ENCODE results near the gene BSN.

The BSN gene

GRCh38 chr3:49650177-49650576 lies 95.9 kb downstream of the BSN start:
- DNase-seq (ENCODE audit: low read depth, low spot score): no peak
- no peak overlapping the region for H3K27ac ChIP-seq

- DNase-seq (ENCODE audit: low read depth, low spot score): no peak
- no peak overlapping the region for H3K27ac ChIP-seq
Observed at GRCh38 chr3:49650637-49651036, 96.4 kb downstream of the BSN start.

- no peak for DNase-seq (ENCODE audit: low read depth, low spot score)
- no peak overlapping the region for H3K27ac ChIP-seq
Observed at GRCh38 chr3:49652218-49652902, 98.1 kb downstream of the BSN start.

- H3K27ac ChIP-seq: no peak overlapping the region
- DNase-seq (ENCODE audit: low read depth, low spot score): no peak
Observed at GRCh38 chr3:49652903-49653415, 98.7 kb downstream of the BSN start.

- no peak for DNase-seq (ENCODE audit: low read depth, low spot score)
- no peak overlapping the region for H3K27ac ChIP-seq
Observed at GRCh38 chr3:49653621-49654020, 99.3 kb downstream of the BSN start.

- H3K27ac ChIP-seq: no peak overlapping the region
- DNase-seq (ENCODE audit: low read depth, low spot score): no peak
Observed at GRCh38 chr3:49654176-49654825, 100.0 kb downstream of the BSN start.

- H3K27ac ChIP-seq: no peak overlapping the region
- no peak for DNase-seq (ENCODE audit: low read depth, low spot score)
Observed at GRCh38 chr3:49654955-49655556, 100.8 kb downstream of the BSN start.

GRCh38 chr3:49655731-49656285 lies 101.5 kb downstream of the BSN start:
- DNase-seq (ENCODE audit: low read depth, low spot score): no peak
- H3K27ac ChIP-seq: no peak overlapping the region

- no peak overlapping the region for H3K27ac ChIP-seq
- no peak for DNase-seq (ENCODE audit: low read depth, low spot score)
Observed at GRCh38 chr3:49656541-49657112, 102.3 kb downstream of the BSN start.

- DNase-seq (ENCODE audit: low read depth, low spot score): no peak
- H3K27ac ChIP-seq: no peak overlapping the region
Observed at GRCh38 chr3:49657208-49657915, 103.1 kb downstream of the BSN start.

GRCh38 chr3:49658711-49659110 lies 104.4 kb downstream of the BSN start:
- no peak overlapping the region for H3K27ac ChIP-seq
- DNase-seq (ENCODE audit: low read depth, low spot score): no peak

- H3K27ac ChIP-seq: no peak overlapping the region
- DNase-seq (ENCODE audit: low read depth, low spot score): no peak
Observed at GRCh38 chr3:49659756-49660155, 105.5 kb downstream of the BSN start.

GRCh38 chr3:49661281-49661680 lies 107.0 kb downstream of the BSN start:
- no peak overlapping the region for H3K27ac ChIP-seq
- DNase-seq (ENCODE audit: low read depth, low spot score): no peak

- no peak for DNase-seq (ENCODE audit: low read depth, low spot score)
Observed at GRCh38 chr3:49662021-49662420, 107.7 kb downstream of the BSN start.

GRCh38 chr3:49662720-49663413 lies 108.6 kb downstream of the BSN start:
- H3K27ac ChIP-seq: no peak overlapping the region

More at GRCh38 chr3:49662021-49662420, 107.7 kb downstream of the BSN start:
- H3K27ac ChIP-seq: no peak overlapping the region

GRCh38 chr3:49663831-49664230 lies 109.6 kb downstream of the BSN start:
- H3K27ac ChIP-seq: no peak overlapping the region
- no peak for DNase-seq (ENCODE audit: low read depth, low spot score)

More at GRCh38 chr3:49662720-49663413, 108.6 kb downstream of the BSN start:
- DNase-seq (ENCODE audit: low read depth, low spot score): no peak

- no peak overlapping the region for H3K27ac ChIP-seq
- no peak for DNase-seq (ENCODE audit: low read depth, low spot score)
Observed at GRCh38 chr3:49664300-49664699, 110.0 kb downstream of the BSN start.

GRCh38 chr3:49665822-49666519 lies 111.7 kb downstream of the BSN start:
- DNase-seq (ENCODE audit: low read depth, low spot score): no peak
- no peak overlapping the region for H3K27ac ChIP-seq

GRCh38 chr3:49666592-49666991 lies 112.3 kb downstream of the BSN start:
- DNase-seq (ENCODE audit: low read depth, low spot score): no peak
- H3K27ac ChIP-seq: no peak overlapping the region

All from epithelial cell of prostate (primary cell).